PC-9 (cell line): ENCODE data around the gene CA5A. TPM values are rescaled to one million over a fixed set of nuclear protein-coding genes. Genes with fewer than 3 reads are reported as not detected.

Source experiments
- BruUV-seq: library from RNA; stranded (reverse); fragments of 400-500 nt; replicated peaks from 2 replicates; lab custom pipeline; 2021; lab: Mats Ljungman, UMichigan
- CTCF ChIA-PET: fragments of 300-600 bp; sonication (Branson Sonifier 250); formaldehyde crosslinking; loops from one replicate; lab custom pipeline; 2022; ENCODE audit warnings: antibody characterized with exemption; lab: Charles Lee
- POLR2A ChIA-PET: fragments of 300-600 bp; sonication (Branson Sonifier 250); formaldehyde crosslinking; loops from one replicate; lab custom pipeline; 2022; ENCODE audit warnings: antibody characterized with exemption; ENCODE audit not compliant: unreplicated experiment; lab: Charles Lee
- DNase-seq, 2 experiments: peaks; one replicate each; pipeline versions ENCODE4 v3.0.0 to v3.0.0-alpha.2; 2015 to 2022; ENCODE audit warnings: mixed read lengths in 1 of 2
- H2AFZ ChIP-seq: fragments of 200-600 bp; sonication (generic); 2 replicates; pipeline ENCODE4 v1.8.1; 2017; ENCODE audit warnings: antibody characterized with exemption
- H3F3A ChIP-seq: fragments of 200-600 bp; sonication (generic); 2 replicates; pipeline ENCODE4 v1.8.1; 2017; ENCODE audit warnings: antibody characterized with exemption, mild to moderate bottlenecking, low read depth; ENCODE audit not compliant: insufficient read depth
- H3K27ac ChIP-seq: fragments of 200-600 bp; sonication (generic); 2 replicates; pipeline ENCODE4 v1.6.1; 2016; ENCODE audit warnings: mixed run types
- H3K27me3 ChIP-seq: fragments of 200-600 bp; sonication (generic); 2 replicates; pipeline ENCODE4 v1.6.1; 2016; ENCODE audit warnings: low read depth, mixed run types; ENCODE audit not compliant: insufficient read depth
- H3K36me3 ChIP-seq: fragments of 200-600 bp; sonication (generic); 2 replicates; pipeline ENCODE4 v1.6.1; 2016; ENCODE audit warnings: low read depth, mixed run types
- H3K4me1 ChIP-seq: fragments of 200-600 bp; sonication (generic); replicated peaks from 2 replicates; pipeline ENCODE4 v1.6.1; 2016; ENCODE audit warnings: mixed run types; ENCODE audit not compliant: insufficient read depth
- H3K4me2 ChIP-seq: fragments of 200-600 bp; sonication (generic); 2 replicates; pipeline ENCODE4 v1.6.1; 2017; ENCODE audit warnings: mixed run types
- H3K4me3 ChIP-seq: fragments of 200-600 bp; sonication (generic); 2 replicates; pipeline ENCODE4 v1.6.1; 2016; ENCODE audit warnings: mixed run types
- H3K79me2 ChIP-seq: fragments of 200-600 bp; sonication (generic); 2 replicates; pipeline ENCODE4 v1.6.1; 2017; ENCODE audit warnings: low read depth, mixed run types
- H3K9me2 ChIP-seq: fragments of 200-600 bp; sonication (generic); 2 replicates; pipeline ENCODE4 v1.8.1; 2017; ENCODE audit warnings: mild to moderate bottlenecking; ENCODE audit not compliant: insufficient read depth
- H3K9me3 ChIP-seq: fragments of 200-600 bp; sonication (generic); 2 replicates; pipeline ENCODE4 v1.8.1; 2016; ENCODE audit warnings: low read depth; ENCODE audit not compliant: insufficient read depth
- H4K20me1 ChIP-seq: fragments of 200-600 bp; sonication (generic); 2 replicates; pipeline ENCODE4 v1.8.1; 2017; ENCODE audit not compliant: insufficient read depth
- CTCF ChIP-seq: fragments of 200-600 bp; sonication (generic); conservative IDR thresholded peaks from 2 replicates; pipeline ENCODE4 v1.6.1; 2017; ENCODE audit warnings: mixed run types, antibody characterized with exemption, mild to moderate bottlenecking, moderate library complexity
- EZH2 ChIP-seq: fragments of 200-600 bp; sonication (generic); IDR thresholded peaks from 2 replicates; pipeline ENCODE4 v1.8.0; 2017; ENCODE audit warnings: antibody characterized with exemption, low read depth
- intact Hi-C: fragments of 100-400 bp; cut with micrococcal nuclease; formaldehyde crosslinking; loops from one replicate; pipeline ENCODE4 v1.10.0; 2022; ENCODE audit not compliant: unreplicated experiment
- total RNA-seq: library from RNA; stranded (reverse); gene quantifications from 2 replicates; pipeline ENCODE4 v1.2.3, GENCODE V29; 2021

The CA5A gene
- total RNA-seq, 1 experiment from 2014 or later: 0.26 TPM

GRCh38 chr16:87949071-87949744, 12.9 kb upstream of the CA5A start:
- peak in 1 of 2 experiments; percentile 36 for DNase-seq
- BruUV-seq: no TSS peak
- Histone ChIP-seq H3K4me1 (peaks cover 38% of the 10 kb centered on the region), H3K9me3 (no peaks in the 10 kb centered on the region), H4K20me1 (no peaks in the 10 kb centered on the region), H2AFZ (peak overlapping the region; percentile 65; the same call in 1 of the 2 replicates), H3F3A (peaks cover 13% of the 10 kb centered on the region; the same call in 1 of the 2 replicates), H3K79me2 (peaks cover 26% of the 10 kb centered on the region), H3K27me3 (no peaks in the 10 kb centered on the region), H3K4me2 (peak overlapping the region; percentile 77), H3K27ac (peak overlapping the region; percentile 77), H3K9me2 (no peaks in the 10 kb centered on the region; the same call in 1 of the 2 replicates), H3K4me3 (peak overlapping the region; percentile 75; the same call in 1 of the 2 replicates), H3K36me3 (no peaks in the 10 kb centered on the region)
- ChIA-PET CTCF (no interaction called here), POLR2A (no interaction called here)
- intact Hi-C loops: loop anchor here (5.0 kb wide), 2 partner anchors 77 to 492 kb away; no protein-coding TSS in a partner anchor
- TF ChIP-seq CTCF (no peak), EZH2 (no peak)

GRCh38 chr16:87948735-87949070, 12.4 kb upstream of the CA5A start:
- Histone ChIP-seq H2AFZ (no peak overlapping the region), H3K27me3 (no peaks in the 10 kb centered on the region), H3K9me3 (no peaks in the 10 kb centered on the region), H4K20me1 (no peaks in the 10 kb centered on the region), H3K27ac (no peak overlapping the region), H3K4me2 (no peak overlapping the region), H3F3A (peaks cover 13% of the 10 kb centered on the region; the same call in 1 of the 2 replicates), H3K4me1 (peaks cover 38% of the 10 kb centered on the region), H3K36me3 (no peaks in the 10 kb centered on the region), H3K4me3 (no peak overlapping the region), H3K79me2 (peaks cover 21% of the 10 kb centered on the region), H3K9me2 (no peaks in the 10 kb centered on the region; the same call in 1 of the 2 replicates)
- ChIA-PET CTCF (no interaction called here), POLR2A (interaction anchor here (0.6 kb wide), 1 partner anchor 88 kb away, joined by 3 read pairs; no protein-coding TSS in a partner anchor)
- TF ChIP-seq EZH2: no peak
- no peak for TF ChIP-seq CTCF
- intact Hi-C loops: loop anchor here (5.0 kb wide), 2 partner anchors 76 to 491 kb away; no protein-coding TSS in a partner anchor
- no TSS peak for BruUV-seq
- no peak for DNase-seq

DNA sequence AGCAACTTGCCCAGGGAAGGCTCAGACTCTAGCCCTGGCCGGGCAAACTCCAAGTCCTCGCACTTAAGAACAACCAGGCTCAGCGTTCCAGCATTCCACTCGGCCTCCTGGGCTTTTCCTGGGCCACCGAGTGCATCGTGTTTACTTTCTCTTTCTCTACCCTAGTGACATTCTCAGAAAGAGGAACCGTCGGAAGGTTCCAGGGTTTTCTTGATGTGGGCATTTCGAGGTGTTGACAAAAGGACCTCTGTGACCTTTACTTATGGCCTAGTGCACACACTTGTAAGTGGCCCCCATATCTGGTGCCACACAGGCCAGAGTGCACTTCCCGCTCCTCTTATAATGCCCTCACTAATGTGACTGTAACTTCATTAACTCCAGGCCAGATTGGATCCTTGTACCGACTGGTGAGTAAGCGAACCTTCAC, 11.8 kb upstream of the CA5A start:
- H4K20me1 ChIP-seq: no peaks in the 10 kb centered on the region
- no peak overlapping the region for H3K27ac ChIP-seq
- no peaks in the 10 kb centered on the region for H3K27me3 ChIP-seq
- peaks cover 13% of the 10 kb centered on the region for H3F3A ChIP-seq
- DNase-seq: no peak
- intact Hi-C loops: loop anchor here (5.0 kb wide), 2 partner anchors 76 to 491 kb away; no protein-coding TSS in a partner anchor
- no TSS peak for BruUV-seq
- no peak overlapping the region for H2AFZ ChIP-seq
- CTCF ChIA-PET: no interaction called here
- no peaks in the 10 kb centered on the region for H3K36me3 ChIP-seq
- H3K9me3 ChIP-seq: no peaks in the 10 kb centered on the region
- no peak overlapping the region for H3K4me2 ChIP-seq
- H3K4me3 ChIP-seq: no peak overlapping the region
- no peaks in the 10 kb centered on the region; the same call in 1 of the 2 replicates for H3K9me2 ChIP-seq
- POLR2A ChIA-PET: interaction anchor here (0.6 kb wide), 1 partner anchor 88 kb away, joined by 3 read pairs; no protein-coding TSS in a partner anchor
- TF ChIP-seq EZH2 (no peak), CTCF (no peak)
- peaks cover 16% of the 10 kb centered on the region for H3K79me2 ChIP-seq
- peaks cover 36% of the 10 kb centered on the region for H3K4me1 ChIP-seq
